ENCODE measurements around the gene PLXND1.

DNA sequence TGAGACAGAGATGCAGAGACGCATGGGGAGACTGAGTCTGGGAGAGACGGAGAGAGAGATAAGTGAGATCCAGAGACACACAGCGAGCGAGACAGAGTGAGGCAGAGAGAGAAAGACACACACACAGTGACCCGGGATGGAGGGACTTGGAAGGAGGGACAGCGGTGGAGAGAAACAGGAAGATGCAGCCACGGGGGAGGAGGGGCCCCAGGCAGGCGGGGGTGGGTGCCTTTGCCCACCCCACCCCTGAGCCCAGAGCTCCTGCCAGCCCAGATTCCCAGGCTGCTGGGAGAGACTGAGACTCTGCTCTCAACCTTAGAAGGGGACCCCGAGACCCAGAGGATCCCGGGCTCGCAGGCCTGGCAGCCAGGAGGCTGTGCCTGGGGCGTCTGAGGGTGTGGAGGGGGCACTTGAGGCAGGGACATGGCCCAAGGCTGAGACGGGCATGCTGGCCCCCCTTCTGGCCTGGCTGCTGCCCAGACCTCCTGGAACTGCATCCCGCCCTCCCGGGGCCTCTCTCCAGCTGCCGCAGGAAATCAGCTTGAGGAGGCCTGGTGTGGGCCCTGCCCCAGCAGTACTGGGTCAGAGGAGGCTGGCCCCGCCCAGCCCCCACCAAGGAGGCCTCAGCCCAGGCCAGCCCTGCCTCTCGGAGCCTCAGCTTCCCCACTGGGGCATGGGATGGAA is 45.4 kb downstream of the PLXND1 start:
- TF ChIP-seq POLR2AphosphoS5 (IDR thresholded peaks at IDR 0.05; ENCODE audit: low read depth, low read length) (no peak), POLR2A (IDR thresholded peaks at IDR 0.05; ENCODE audit: low read depth, low read length) (no peak), TAF1 (IDR thresholded peaks at IDR 0.05; ENCODE audit: borderline replicate concordance, low read depth, low read length) (no peak)

Data from GM12892 (cell line).